H1 (cell line): Measurements from ENCODE around the gene NPY5R. TPM values are rescaled to one million over a fixed set of nuclear protein-coding genes. Genes with fewer than 3 reads are reported as not detected.

Experiments
- CTCF ChIA-PET: fragments of 300-600 bp; sonication (Branson Sonifier 250); formaldehyde crosslinking; loops from one replicate; lab custom pipeline; 2021; ENCODE audit not compliant: partially characterized antibody; lab: Charles Lee
- POLR2A ChIA-PET: fragments of 300-600 bp; sonication (Branson Sonifier 250); formaldehyde crosslinking; loops from one replicate; lab custom pipeline; 2021; ENCODE audit warnings: inconsistent platforms; ENCODE audit not compliant: partially characterized antibody; lab: Charles Lee
- DNase-seq, 2 experiments: peaks; one replicate each; pipeline versions ENCODE4 v3.0.0 to v3.0.0-alpha.2; 2010 to 2022; ENCODE audit warnings: low spot score in 2 of 2, low read depth in 1 of 2, mixed read lengths in 1 of 2
- FAIRE-seq: peaks from 2 replicates; lab custom pipeline; 2011; peaks lifted over from hg19 to GRCh38; lab: Jason Lieb, UNC
- H2AFZ ChIP-seq: 2 replicates; pipeline ENCODE4 v1.8.1; 2012; ENCODE audit warnings: low read length, inconsistent platforms
- H2AK5ac ChIP-seq: 2 replicates; pipeline ENCODE4 v1.6.1; 2013; ENCODE audit warnings: low read depth, low read length
- H2BK120ac ChIP-seq: replicated peaks from 2 replicates; pipeline ENCODE3; 2013; ENCODE audit warnings: low read depth, low read length, inconsistent platforms
- H2BK12ac ChIP-seq: 2 replicates; pipeline ENCODE4 v1.6.1; 2013; ENCODE audit warnings: low read depth, low read length
- H2BK15ac ChIP-seq: 2 replicates; pipeline ENCODE4 v1.6.1; 2013; ENCODE audit warnings: low read length
- H2BK20ac ChIP-seq: 2 replicates; pipeline ENCODE4 v1.6.1; 2013; ENCODE audit warnings: low read length
- H2BK5ac ChIP-seq: 2 replicates; pipeline ENCODE4 v1.6.1; 2013; ENCODE audit warnings: low read depth, low read length
- H3K14ac ChIP-seq: 2 replicates; pipeline ENCODE4 v1.6.1; 2013; ENCODE audit warnings: inconsistent platforms; ENCODE audit not compliant: insufficient read length
- H3K18ac ChIP-seq: 2 replicates; pipeline ENCODE4 v1.6.1; 2013; ENCODE audit warnings: low read length; ENCODE audit errors: extremely low read depth
- H3K23ac ChIP-seq: 2 replicates; pipeline ENCODE4 v1.6.1; 2013; ENCODE audit warnings: inconsistent platforms; ENCODE audit not compliant: insufficient read length
- H3K23me2 ChIP-seq: 2 replicates; pipeline ENCODE4 v1.6.1; 2013; ENCODE audit warnings: low read depth, low read length
- H3K27ac ChIP-seq: 2 replicates; pipeline ENCODE4 v1.6.1; 2011; ENCODE audit warnings: low read depth, low read length, inconsistent platforms
- H3K27me3 ChIP-seq, 4 experiments: replicated peaks in 1 of 4; 1 replicate in 1 of 4; 2 replicates in 3 of 4; pipeline versions ENCODE4 v1.6.1 to v1.8.1; 2011 to 2013; ENCODE audit warnings: low read length in 3 of 4, mild to moderate bottlenecking in 3 of 4, inconsistent platforms in 2 of 4, mixed read lengths in 2 of 4, moderate library complexity in 1 of 4; ENCODE audit not compliant: control insufficient read depth in 3 of 4, insufficient read depth in 3 of 4; ENCODE audit errors: extremely low read depth in 1 of 4
- H3K36me3 ChIP-seq, 4 experiments: 2 replicates each; pipeline versions ENCODE4 v1.6.1 to v1.8.1; 2011 to 2013; ENCODE audit warnings: mild to moderate bottlenecking in 4 of 4, low read length in 3 of 4, moderate library complexity in 2 of 4, control low read depth in 1 of 4, inconsistent platforms in 1 of 4; ENCODE audit not compliant: insufficient read depth in 4 of 4, control insufficient read depth in 2 of 4
- H3K4ac ChIP-seq: replicated peaks from 2 replicates; pipeline ENCODE3; 2013; ENCODE audit warnings: low read length, low read depth, mixed read lengths, inconsistent platforms; ENCODE audit not compliant: insufficient read length
- H3K4me1 ChIP-seq, 4 experiments: replicated peaks in 1 of 4; 1 replicate in 1 of 4; 2 replicates in 3 of 4; pipeline versions ENCODE4 v1.6.1 to v1.8.1; 2011 to 2013; ENCODE audit warnings: low read length in 3 of 4, inconsistent platforms in 2 of 4, mixed read lengths in 1 of 4; ENCODE audit not compliant: insufficient read depth in 4 of 4, control insufficient read depth in 3 of 4
- H3K4me2 ChIP-seq, 2 experiments: 2 replicates each; pipeline versions ENCODE4 v1.6.1 to v1.8.1; 2011 to 2013; ENCODE audit warnings: low read depth in 2 of 2, low read length in 2 of 2, control low read depth in 1 of 2, inconsistent platforms in 1 of 2, mild to moderate bottlenecking in 1 of 2; ENCODE audit not compliant: insufficient read depth in 1 of 2
- H3K4me3 ChIP-seq, 4 experiments: fragments of 200-600, 300-600 bp in 1 of 4; sonication (generic), shearing (Covaris generic), sonication (Bioruptor Twin) in 1 of 4; 2 replicates each; pipeline versions ENCODE4 v1.5.1 to v1.8.1; 2011 to 2016; ENCODE audit warnings: low read length in 4 of 4, low read depth in 3 of 4, control low read depth in 2 of 4, inconsistent platforms in 2 of 4, mild to moderate bottlenecking in 2 of 4, mixed read lengths in 1 of 4, moderate library complexity in 1 of 4; ENCODE audit not compliant: insufficient read depth in 2 of 4; ENCODE audit errors: extremely low read depth in 1 of 4
- H3K56ac ChIP-seq: replicated peaks from 2 replicates; pipeline ENCODE3; 2013; ENCODE audit warnings: low read depth, mild to moderate bottlenecking, mixed read lengths, low read length, inconsistent platforms; ENCODE audit not compliant: insufficient read length
- H3K79me1 ChIP-seq: 2 replicates; pipeline ENCODE4 v1.6.1; 2013; ENCODE audit warnings: low read depth, low read length, control low read depth
- H3K79me2 ChIP-seq, 2 experiments: 2 replicates each; pipeline versions ENCODE4 v1.6.1 to v1.8.1; 2012 to 2013; ENCODE audit warnings: low read length in 2 of 2, mild to moderate bottlenecking in 2 of 2, inconsistent platforms in 1 of 2; ENCODE audit not compliant: insufficient read depth in 2 of 2, control insufficient read depth in 1 of 2
- H3K9ac ChIP-seq, 4 experiments: replicated peaks in 1 of 4; 1 replicate in 1 of 4; 2 replicates in 3 of 4; pipeline versions ENCODE4 v1.6.1 to v1.8.1; 2011 to 2013; ENCODE audit warnings: low read depth in 3 of 4, low read length in 3 of 4, control low read depth in 2 of 4, mild to moderate bottlenecking in 2 of 4, moderate library complexity in 2 of 4, inconsistent platforms in 1 of 4; ENCODE audit errors: extremely low read depth in 1 of 4
- H3K9me3 ChIP-seq, 2 experiments: 2 replicates each; pipeline versions ENCODE4 v1.6.1 to v1.8.1; 2012 to 2013; ENCODE audit warnings: mild to moderate bottlenecking in 2 of 2, moderate library complexity in 2 of 2, control low read depth in 1 of 2, inconsistent platforms in 1 of 2, low read depth in 1 of 2, low read length in 1 of 2, mixed read lengths in 1 of 2; ENCODE audit not compliant: insufficient read depth in 2 of 2
- H4K20me1 ChIP-seq, 2 experiments: replicated peaks in 1 of 2; 2 replicates each; pipeline versions ENCODE3 to v1.8.1; 2011 to 2013; ENCODE audit warnings: inconsistent platforms in 2 of 2, low read length in 2 of 2, mild to moderate bottlenecking in 1 of 2; ENCODE audit not compliant: insufficient read depth in 2 of 2, control insufficient read depth in 1 of 2
- H4K5ac ChIP-seq: 2 replicates; pipeline ENCODE4 v1.6.1; 2013; ENCODE audit warnings: low read length, low read depth, mixed read lengths, inconsistent platforms; ENCODE audit not compliant: insufficient read length
- H4K8ac ChIP-seq: 2 replicates; pipeline ENCODE4 v1.8.0; 2013; ENCODE audit warnings: mild to moderate bottlenecking, moderate library complexity, low read length, inconsistent platforms; ENCODE audit not compliant: insufficient read depth; ENCODE audit errors: extremely low read depth
- H4K91ac ChIP-seq: replicated peaks from 2 replicates; pipeline ENCODE3; 2013; ENCODE audit warnings: low read length, mixed read lengths, inconsistent platforms; ENCODE audit not compliant: insufficient read length
- BCL11A ChIP-seq, 2 experiments: IDR thresholded peaks; one replicate each; pipeline ENCODE4 v1.6.1; 2011; ENCODE audit warnings: low read depth in 2 of 2, low read length in 2 of 2, mild to moderate bottlenecking in 2 of 2
- BRCA1 ChIP-seq: IDR thresholded peaks from 2 replicates; pipeline ENCODE4 v1.6.1; 2012; ENCODE audit warnings: low read depth, low read length, improper control_type of control experiment
- CBX8 ChIP-seq: fragments of 300-800, 300-1000 bp; sonication (generic); IDR thresholded peaks from 2 replicates; pipeline ENCODE4 v1.7.1; 2016; ENCODE audit warnings: low read depth, low read length, borderline replicate concordance
- CEBPB ChIP-seq: IDR thresholded peaks from 2 replicates; pipeline ENCODE4 v1.6.1; 2012; ENCODE audit warnings: low read depth, low read length
- EZH2 ChIP-seq: fragments of 200-600 bp; sonication (generic); IDR thresholded peaks from 2 replicates; pipeline ENCODE4 v1.7.1; 2012; ENCODE audit warnings: low read depth, mild to moderate bottlenecking, moderate library complexity, low read length, inconsistent platforms; ENCODE audit not compliant: severe bottlenecking
- HDAC2 ChIP-seq, 2 experiments: fragments of 300-600 bp in 1 of 2; sonication (generic) in 1 of 2; IDR thresholded peaks; 2 replicates each; pipeline ENCODE4 v1.6.1; 2011 to 2012; ENCODE audit warnings: low read depth in 2 of 2, low read length in 2 of 2, mild to moderate bottlenecking in 2 of 2, moderate library complexity in 2 of 2, borderline replicate concordance in 1 of 2, inconsistent platforms in 1 of 2
- KDM1A ChIP-seq: fragments of 200-600, 300-600 bp; sonication (generic); IDR thresholded peaks from 2 replicates; pipeline ENCODE4 v1.7.1; 2016; ENCODE audit warnings: mild to moderate bottlenecking, low read length, borderline replicate concordance
- KDM5A ChIP-seq: fragments of 200-600 bp; IDR thresholded peaks from 2 replicates; pipeline ENCODE4 v1.7.1; 2012; ENCODE audit warnings: mild to moderate bottlenecking, low read length, inconsistent platforms, mixed read lengths
- POLR2A ChIP-seq, 2 experiments: IDR thresholded peaks; 1 replicate in 1 of 2; 2 replicates in 1 of 2; pipeline ENCODE4 v1.6.1; 2011; ENCODE audit warnings: low read depth in 2 of 2, low read length in 2 of 2, mild to moderate bottlenecking in 2 of 2; ENCODE audit errors: control extremely low read depth in 1 of 2
- POLR2AphosphoS5 ChIP-seq: IDR thresholded peaks from 2 replicates; pipeline ENCODE4 v1.6.1; 2011; ENCODE audit warnings: low read depth, low read length
- SAP30 ChIP-seq: fragments of 300-600 bp; sonication (generic); IDR thresholded peaks from 2 replicates; pipeline ENCODE4 v1.7.1; 2012; ENCODE audit warnings: low read length, moderate library complexity, mild to moderate bottlenecking, inconsistent platforms; ENCODE audit not compliant: insufficient read depth, insufficient replicate concordance
- SP2 ChIP-seq: IDR thresholded peaks from 2 replicates; pipeline ENCODE4 v1.6.1; 2012; ENCODE audit warnings: mild to moderate bottlenecking, low read length, inconsistent platforms
- SP4 ChIP-seq: IDR thresholded peaks from 2 replicates; pipeline ENCODE4 v1.6.1; 2012; ENCODE audit warnings: low read length, inconsistent platforms
- SRF ChIP-seq: IDR thresholded peaks from 2 replicates; pipeline ENCODE4 v1.6.1; 2011; ENCODE audit warnings: mild to moderate bottlenecking, low read depth, low read length, moderate library complexity
- ZNF274 ChIP-seq: IDR thresholded peaks from 2 replicates; pipeline ENCODE4 v1.7.0; 2012; ENCODE audit warnings: low read length, borderline replicate concordance; ENCODE audit errors: extremely low read depth
- WGBS, 2 experiments: shearing (Covaris generic) in 1 of 2; methylation state at CpG; one replicate each; pipeline versions ENCODE4 v1.1.6 to v1.1.7; 2013 to 2015; ENCODE audit warnings: low lambda C conversion rate in 2 of 2, mixed read lengths in 2 of 2, inconsistent platforms in 1 of 2, low coverage in 1 of 2, missing lambda C conversion rate in 1 of 2; ENCODE audit not compliant: insufficient replicate concordance in 2 of 2, insufficient coverage in 1 of 2, insufficient read length in 1 of 2; ENCODE audit errors: extremely low coverage in 1 of 2, missing lambda C conversion rate in 1 of 2; 5-methylcytosine and 5-hydroxymethylcytosine counted together
- polyA plus RNA-seq, 7 experiments: library from polyadenylated mRNA; depleted of rRNA in 3 of 7; stranded (reverse) in 5 of 7; unstranded in 2 of 7; fragments of >200 nt in 5 of 7; fragments of 200-250 nt in 2 of 7; gene quantifications; 1 replicate in 5 of 7; 2 replicates in 1 of 7; 4 replicates in 1 of 7; pipeline versions ENCODE4 v1.2.1 to v1.2.3, GENCODE V29; 2011 to 2013; ENCODE audit warnings: missing spikeins in 2 of 7, mixed read lengths in 2 of 7
- total RNA-seq: library from RNA; stranded (reverse); fragmentation: NEBNext Ultra II Directional; extraction: Animal tissue kit (Norgen Biotek cat#: 25700); gene quantifications from 2 replicates; pipeline ENCODE4 v1.2.1, GENCODE V29; 2021
- TF ChIP-seq, protein P1 (sequence below): IDR thresholded peaks from 2 replicates; pipeline ENCODE4 v1.6.1; 2012; ENCODE audit warnings: inconsistent platforms

The NPY5R gene
- total and polyA plus RNA-seq, 2 of the 8 experiments (the other 6 are each of a cell fraction or from before 2014, with no cell fraction given), result 1.5 to 1.9 TPM

DNA sequence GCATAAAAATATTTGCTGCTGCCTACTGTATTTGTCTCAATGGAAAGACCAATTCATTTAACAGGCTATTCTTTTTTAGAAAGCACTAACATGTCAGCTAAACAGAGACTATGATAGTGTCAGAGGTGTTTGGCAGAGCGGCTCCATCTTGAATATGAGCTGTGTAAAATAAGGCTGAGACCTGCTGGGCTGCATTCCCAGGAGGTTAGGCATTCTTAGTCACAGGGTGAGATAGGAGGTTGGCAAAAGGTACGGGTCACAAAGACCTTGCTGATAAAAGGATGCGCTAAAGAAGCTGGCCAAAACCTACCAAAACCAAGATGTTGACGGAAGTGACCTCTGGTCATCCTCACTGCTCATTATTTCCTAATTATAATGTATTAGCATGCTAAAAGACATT is 41.8 kb downstream of the NPY5R start:
- no peak overlapping the region for H3K27ac ChIP-seq
- H3K79me2 ChIP-seq, result no peaks in the 10 kb centered on the region
- no peak overlapping the region for H2AFZ ChIP-seq
- H2BK5ac ChIP-seq, result no peak overlapping the region
- no peaks in the 10 kb centered on the region for H3K27me3 ChIP-seq
- H4K91ac ChIP-seq, result no peak overlapping the region
- H2BK20ac ChIP-seq, result no peak overlapping the region
- no peak overlapping the region for H3K56ac ChIP-seq
- H3K4me2 ChIP-seq, result no peak overlapping the region
- 80% methylated on average over 4 of the region's 4 CpGs; no CpG with 5 or more reads in 1 of the 2 experiments for WGBS, 2 experiments
- no peak overlapping the region for H4K8ac ChIP-seq
- H3K4me1 ChIP-seq, result no peaks in the 10 kb centered on the region
- H3K23ac ChIP-seq, result no peak overlapping the region
- no peaks in the 10 kb centered on the region for H3K36me3 ChIP-seq
- H3K79me1 ChIP-seq, result no peaks in the 10 kb centered on the region
- no peak overlapping the region for H3K18ac ChIP-seq
- H3K9ac ChIP-seq, result no peak overlapping the region
- ChIA-PET POLR2A (interaction anchor here (0.8 kb wide), 1 partner anchor 109 kb away, joined by 4 read pairs; the partner anchor contains the start of gene TMA16), CTCF (no interaction called here)
- H2BK12ac ChIP-seq, result no peak overlapping the region
- no peak overlapping the region for H3K14ac ChIP-seq
- H2AK5ac ChIP-seq, result no peak overlapping the region
- H2BK15ac ChIP-seq, result no peak overlapping the region
- no peak overlapping the region for H2BK120ac ChIP-seq
- H4K20me1 ChIP-seq, result no peaks in the 10 kb centered on the region
- no peaks in the 10 kb centered on the region for H3K9me3 ChIP-seq
- H3K4me3 ChIP-seq, result no peak overlapping the region
- no peak overlapping the region for H3K4ac ChIP-seq
- no peaks in the 10 kb centered on the region; the same call in 1 of the 2 replicates for H3K23me2 ChIP-seq
- FAIRE-seq (no peak), DNase-seq (no peak)
- H4K5ac ChIP-seq, result no peak overlapping the region
- TF ChIP-seq CBX8 (no peak), SP4 (no peak), EZH2 (no peak), BRCA1 (no peak), ZNF274 (no peak), BCL11A (IDR thresholded peaks at IDR 0.05; ENCODE audit: low read depth in 2 of 2, low read length in 2 of 2) (no peak), SRF (no peak), CEBPB (no peak), POLR2AphosphoS5 (no peak), SAP30 (no peak), HDAC2 (IDR thresholded peaks at IDR 0.05; ENCODE audit: borderline replicate concordance in 1 of 2, low read depth in 2 of 2, low read length in 2 of 2) (no peak), SP2 (no peak), POLR2A (IDR thresholded peaks at IDR 0.05; ENCODE audit: control extremely low read depth in 1 of 2, low read depth in 2 of 2, low read length in 2 of 2) (no peak), KDM5A (no peak), KDM1A (no peak)
- TF ChIP-seq, protein P1, sequence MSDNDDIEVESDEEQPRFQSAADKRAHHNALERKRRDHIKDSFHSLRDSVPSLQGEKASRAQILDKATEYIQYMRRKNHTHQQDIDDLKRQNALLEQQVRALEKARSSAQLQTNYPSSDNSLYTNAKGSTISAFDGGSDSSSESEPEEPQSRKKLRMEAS, result no peak
